GM21825 (cell line): ENCODE results near the gene CKMT1B.
"Not testable (repeated sequence)": the region's sequence is repeated elsewhere in the genome, so short reads cannot be mapped to it uniquely, and the experiment has no call there.

Source experiments
- ATAC-seq: cut with Tn5 transposase; IDR thresholded peaks from one replicate; pipeline ENCODE4 v1.9.1; 2021; ENCODE audit warnings: mild to moderate bottlenecking, moderate library complexity; ENCODE audit not compliant: unreplicated experiment

CKMT1B gene

GRCh38 chr15:43593328-43594190 is at the start of gene CKMT1B:
Gene CKMT1B (plus strand): TSS chr15:43594027. CDS start chr15:43594219, 192 bp downstream.
- ATAC-seq: not testable (repeated sequence)

GRCh38 chr15:43544266-43544665 is 49.6 kb upstream of the CKMT1B start:
- ATAC-seq: no peak

- no peak for ATAC-seq
Observed at GRCh38 chr15:43545426-43545825, 48.4 kb upstream of the CKMT1B start.

- no peak for ATAC-seq
Observed at GRCh38 chr15:43547539-43547938, 46.3 kb upstream of the CKMT1B start.

GRCh38 chr15:43550527-43551363 is 43.1 kb upstream of the CKMT1B start:
- no peak for ATAC-seq

GRCh38 chr15:43552256-43552655 is 41.6 kb upstream of the CKMT1B start:
- ATAC-seq: no peak

GRCh38 chr15:43552986-43553385 is 40.8 kb upstream of the CKMT1B start:
- no peak for ATAC-seq

- not testable (repeated sequence) for ATAC-seq
Observed at GRCh38 chr15:43562753-43563152, 31.1 kb upstream of the CKMT1B start.

- not testable (repeated sequence) for ATAC-seq
Observed at GRCh38 chr15:43563793-43564192, 30.0 kb upstream of the CKMT1B start.

GRCh38 chr15:43566615-43567014 is 27.2 kb upstream of the CKMT1B start:
- not testable (repeated sequence) for ATAC-seq

GRCh38 chr15:43574607-43575006 is 19.2 kb upstream of the CKMT1B start:
- ATAC-seq: not testable (repeated sequence)

GRCh38 chr15:43589778-43590466 is 3.9 kb upstream of the CKMT1B start, which contains the start of gene PPIP5K1:
Gene PPIP5K1 (minus strand): TSS chr15:43590208. CDS start chr15:43584504, 5,704 bp downstream.
- peak; percentile 86 for ATAC-seq

- not testable (repeated sequence) for ATAC-seq
Observed at GRCh38 chr15:43592841-43593240, 986 bp upstream of the CKMT1B start.

GRCh38 chr15:43599131-43599530 is 5.3 kb downstream of the CKMT1B start:
- ATAC-seq: not testable (repeated sequence)

- ATAC-seq: not testable (repeated sequence)
Observed at GRCh38 chr15:43600200-43600599, 6.4 kb downstream of the CKMT1B start.

GRCh38 chr15:43602233-43602632 is 8.4 kb downstream of the CKMT1B start:
- ATAC-seq: not testable (repeated sequence)

- ATAC-seq: not testable (repeated sequence)
Observed at GRCh38 chr15:43617750-43618149, 23.9 kb downstream of the CKMT1B start.

- ATAC-seq: not testable (repeated sequence)
Observed at GRCh38 chr15:43618700-43619099, 24.9 kb downstream of the CKMT1B start, which contains the start of gene STRC. Gene STRC (minus strand): TSS chr15:43618800. CDS start chr15:43618722, 78 bp downstream.

GRCh38 chr15:43622068-43622799 is 28.4 kb downstream of the CKMT1B start:
- not testable (repeated sequence) for ATAC-seq

- ATAC-seq: no peak
Observed at GRCh38 chr15:43625106-43625505, 31.3 kb downstream of the CKMT1B start.
